Stimulated activated CD4-positive, alpha-beta T cell treated with anti-CD3 and anti-CD28 coated beads, Interleukin-1b, Interleukin-23, amount 100 ng/mL, for 48 hours (primary cell): ENCODE results near the gene SIX6.

Source experiments
- DNase-seq: peaks from one replicate; pipeline ENCODE4 v3.0.0-alpha.2; 2020

Gene SIX6

GRCh38 chr14:60514741-60515491, 6.0 kb downstream of the SIX6 start:
- peak; percentile 11 for DNase-seq

GRCh38 chr14:60515511-60516289, 6.8 kb downstream of the SIX6 start:
- no peak for DNase-seq

GRCh38 chr14:60532442-60532841, 23.5 kb downstream of the SIX6 start:
- no peak for DNase-seq

- DNase-seq: no peak
Observed at GRCh38 chr14:60537663-60538062, 28.7 kb downstream of the SIX6 start.

GRCh38 chr14:60544659-60545058, 35.7 kb downstream of the SIX6 start:
- no peak for DNase-seq

GRCh38 chr14:60553808-60554207, 44.9 kb downstream of the SIX6 start:
- DNase-seq: no peak

- peak; percentile 10 for DNase-seq
Observed at GRCh38 chr14:60561845-60562746, 53.1 kb downstream of the SIX6 start.
